SW480 (cell line): ENCODE data around the gene RHBDF1.
"Not testable (repeated sequence)": the region's sequence is repeated elsewhere in the genome, so short reads cannot be mapped to it uniquely, and the experiment has no call there.

Experiments used
- DNase-seq: peaks from one replicate; pipeline ENCODE4 v3.0.0-alpha.2; 2016; ENCODE audit warnings: low spot score

RHBDF1 gene

GRCh38 chr16:35678-36305 is 36.6 kb downstream of the RHBDF1 start:
- no peak for DNase-seq

- no peak for DNase-seq
These were observed 37.3 kb downstream of the RHBDF1 start for GRCh38 chr16:35011-35677.

- no peak for DNase-seq
These were observed 37.8 kb downstream of the RHBDF1 start for GRCh38 chr16:34648-34987.

GRCh38 chr16:33877-34647 is 38.4 kb downstream of the RHBDF1 start:
- no peak for DNase-seq

GRCh38 chr16:33154-33876 is 39.1 kb downstream of the RHBDF1 start:
- not testable (repeated sequence) for DNase-seq

- DNase-seq: not testable (repeated sequence)
These were observed 41.8 kb downstream of the RHBDF1 start for GRCh38 chr16:30627-31026.

GRCh38 chr16:25926-26348 is 46.5 kb downstream of the RHBDF1 start:
- DNase-seq: not testable (repeated sequence)

GRCh38 chr16:24151-24550 is 48.3 kb downstream of the RHBDF1 start:
- DNase-seq: not testable (repeated sequence)

GRCh38 chr16:20886-21285 is 51.5 kb downstream of the RHBDF1 start:
- not testable (repeated sequence) for DNase-seq

GRCh38 chr16:17062-17765 is 55.2 kb downstream of the RHBDF1 start:
- DNase-seq: not testable (repeated sequence)

- not testable (repeated sequence) for DNase-seq
These were observed 61.7 kb downstream of the RHBDF1 start for GRCh38 chr16:10772-11171.

- DNase-seq: peak; percentile 17
These were observed 62.3 kb downstream of the RHBDF1 start for GRCh38 chr16:9903-10665.
